Spleen (tissue), 11 donors: Measurements from ENCODE around the gene CCDC192. TPM values are rescaled to one million over a fixed set of nuclear protein-coding genes. Genes with fewer than 3 reads are reported as not detected.
"Not testable (repeated sequence)": the region's sequence is repeated elsewhere in the genome, so short reads cannot be mapped to it uniquely, and the experiment has no call there.

Experiments used
- DNase-seq: peaks from one replicate; pipeline ENCODE4 v3.0.0-alpha.2; 2020
- H3K27ac ChIP-seq, 8 donors: fragments of 200-600 bp; sonication (generic) in 7 of 8; 1 replicate in 4 of 8; 2 replicates in 4 of 8; pipeline versions ENCODE4 v1.5.0 to v1.8.0; 2016 to 2021; ENCODE audit warnings: inconsistent platforms in 4 of 8, mild to moderate bottlenecking in 4 of 8, moderate library complexity in 1 of 8
- H3K27me3 ChIP-seq, 7 donors: fragments of 200-600 bp; sonication (generic) in 6 of 7; replicated peaks in 1 of 7; 1 replicate in 4 of 7; 2 replicates in 3 of 7; pipeline versions ENCODE4 v1.5.0 to v1.8.0; 2016 to 2021; ENCODE audit warnings: inconsistent platforms in 3 of 7, mild to moderate bottlenecking in 1 of 7
- H3K36me3 ChIP-seq, 6 donors: fragments of 200-600 bp; sonication (generic) in 5 of 6; 1 replicate in 4 of 6; 2 replicates in 2 of 6; pipeline versions ENCODE4 v1.5.0 to v1.8.0; 2016 to 2021; ENCODE audit warnings: inconsistent platforms in 2 of 6
- H3K4me1 ChIP-seq, 6 donors: fragments of 200-600 bp; sonication (generic) in 5 of 6; 1 replicate in 3 of 6; 2 replicates in 3 of 6; pipeline versions ENCODE4 v1.5.0 to v1.8.0; 2016 to 2021; ENCODE audit warnings: inconsistent platforms in 3 of 6
- H3K4me3 ChIP-seq, 8 donors: fragments of 200-600 bp; sonication (generic) in 7 of 8; 1 replicate in 4 of 8; 2 replicates in 4 of 8; pipeline versions ENCODE4 v1.5.0 to v1.8.0; 2016 to 2021; ENCODE audit warnings: inconsistent platforms in 4 of 8, mild to moderate bottlenecking in 4 of 8, moderate library complexity in 2 of 8
- H3K9me3 ChIP-seq, 8 donors: fragments of 200-600 bp; sonication (generic) in 7 of 8; 1 replicate in 4 of 8; 2 replicates in 4 of 8; pipeline versions ENCODE4 v1.5.0 to v1.8.0; 2016 to 2021; ENCODE audit warnings: inconsistent platforms in 4 of 8
- POLR2A ChIP-seq, 3 donors: fragments of 450-650 bp; IDR thresholded peaks; one replicate each; pipeline ENCODE4 v1.5.1; 2017; ENCODE audit warnings: antibody characterized with exemption in 3 of 3, mild to moderate bottlenecking in 1 of 3
- POLR2AphosphoS5 ChIP-seq, 3 donors: sonication (generic); formaldehyde crosslinking; IDR thresholded peaks; one replicate each; pipeline ENCODE4 v1.5.1; 2017; ENCODE audit warnings: antibody characterized with exemption in 3 of 3
- WGBS, 5 donors: extraction: QIAGEN DNeasy Blood & Tissue Kit in 3 of 5; methylation state at CpG; one replicate each; pipeline versions ENCODE4 v1.1.5 to v1.1.7; 2013 to 2018; 5-methylcytosine and 5-hydroxymethylcytosine counted together
- intact Hi-C: fragments of 100-400 bp; cut with DNase I; formaldehyde crosslinking; loops from one replicate; pipeline ENCODE4 v1.15.0; 2023; ENCODE audit warnings: low total_unique reads
- polyA plus RNA-seq, 3 donors: library from polyadenylated mRNA; stranded (reverse); fragments of 200-250 nt; gene quantifications; one replicate each; pipeline ENCODE4 v1.2.1, GENCODE V29; 2013
- total RNA-seq, 7 donors: library from RNA; depleted of rRNA in 3 of 7; stranded (reverse); fragments of >200 nt in 3 of 7; fragmentation: NEBNext Ultra II Directional in 4 of 7; extraction: Animal tissue kit (Norgen Biotek cat#: 25700) in 4 of 7; gene quantifications; one replicate each; pipeline versions ENCODE4 v1.1.0 to v1.2.1, GENCODE V29; 2016 to 2021
- TF ChIP-seq, protein P1 (sequence below), 11 experiments: fragments of 200-600 bp in 7 of 11; fragments of 450-650 bp in 4 of 11; sonication (generic) in 4 of 11; IDR thresholded peaks in 8 of 11; conservative IDR thresholded peaks in 3 of 11; 1 replicate in 7 of 11; 2 replicates in 4 of 11; pipeline versions ENCODE4 v1.4.0 to v1.8.0; 2016 to 2021; ENCODE audit warnings: antibody characterized with exemption in 11 of 11, inconsistent platforms in 4 of 11, mild to moderate bottlenecking in 1 of 11
- donor health status: healthy with polysubstance abuse.
- donor health status: DM: no; HTN: no; CAD: no; lungs with moderate emphysema.
- donor health status: DM: no; HTN: no; CAD: no.
- donor health status: Bipolar disorder and iron deficiency.
- donor health status: healthy.
- donor health status: DM: no; HTN: no; CAD: no.
- donor health status: DM: yes; HTN: yes; CAD: no.

The CCDC192 gene
- total and polyA plus RNA-seq, 10 donors = not detected

- TF ChIP-seq, protein P1, sequence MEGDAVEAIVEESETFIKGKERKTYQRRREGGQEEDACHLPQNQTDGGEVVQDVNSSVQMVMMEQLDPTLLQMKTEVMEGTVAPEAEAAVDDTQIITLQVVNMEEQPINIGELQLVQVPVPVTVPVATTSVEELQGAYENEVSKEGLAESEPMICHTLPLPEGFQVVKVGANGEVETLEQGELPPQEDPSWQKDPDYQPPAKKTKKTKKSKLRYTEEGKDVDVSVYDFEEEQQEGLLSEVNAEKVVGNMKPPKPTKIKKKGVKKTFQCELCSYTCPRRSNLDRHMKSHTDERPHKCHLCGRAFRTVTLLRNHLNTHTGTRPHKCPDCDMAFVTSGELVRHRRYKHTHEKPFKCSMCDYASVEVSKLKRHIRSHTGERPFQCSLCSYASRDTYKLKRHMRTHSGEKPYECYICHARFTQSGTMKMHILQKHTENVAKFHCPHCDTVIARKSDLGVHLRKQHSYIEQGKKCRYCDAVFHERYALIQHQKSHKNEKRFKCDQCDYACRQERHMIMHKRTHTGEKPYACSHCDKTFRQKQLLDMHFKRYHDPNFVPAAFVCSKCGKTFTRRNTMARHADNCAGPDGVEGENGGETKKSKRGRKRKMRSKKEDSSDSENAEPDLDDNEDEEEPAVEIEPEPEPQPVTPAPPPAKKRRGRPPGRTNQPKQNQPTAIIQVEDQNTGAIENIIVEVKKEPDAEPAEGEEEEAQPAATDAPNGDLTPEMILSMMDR (IDR thresholded peaks at IDR 0.05 in 8 of 11, conservative IDR thresholded peaks at IDR 0.05 in 3 of 11) = no peak
- TF ChIP-seq POLR2A (IDR thresholded peaks at IDR 0.05) = no peak
- TF ChIP-seq POLR2AphosphoS5 (IDR thresholded peaks at IDR 0.05) = no peak
- Histone ChIP-seq H3K27ac (no peak overlapping the region), H3K4me3 (no peak overlapping the region), H3K36me3 (no peaks in the 10 kb centered on the region), H3K4me1 (no peaks in the 10 kb centered on the region), H3K27me3 (no peaks in the 10 kb centered on the region), H3K9me3 (peaks cover 0 to 40% (median 29%) of the 10 kb centered on the region in 8 donors)
- intact Hi-C loops = no loop called here
- DNase-seq = no peak
- WGBS, 5 donors = 82 to 98% (median 97%) methylated on average over 1 of the region's 1 CpG
Measured at GRCh38 chr5:127791439-127791838, 88.2 kb downstream of the CCDC192 start.

GRCh38 chr5:127791908-127792307, 88.7 kb downstream of the CCDC192 start:
- H3K36me3 ChIP-seq, DNase-seq, H3K27me3 ChIP-seq, intact Hi-C loops, H3K4me3 ChIP-seq, H3K4me1 ChIP-seq, H3K27ac ChIP-seq: not testable (repeated sequence)
- 78 to 90% (median 88%) methylated on average over 2 of the region's 2 CpGs for WGBS, 5 donors
- peaks cover 0 to 40% (median 29%) of the 10 kb centered on the region in 8 donors for H3K9me3 ChIP-seq

DNA sequence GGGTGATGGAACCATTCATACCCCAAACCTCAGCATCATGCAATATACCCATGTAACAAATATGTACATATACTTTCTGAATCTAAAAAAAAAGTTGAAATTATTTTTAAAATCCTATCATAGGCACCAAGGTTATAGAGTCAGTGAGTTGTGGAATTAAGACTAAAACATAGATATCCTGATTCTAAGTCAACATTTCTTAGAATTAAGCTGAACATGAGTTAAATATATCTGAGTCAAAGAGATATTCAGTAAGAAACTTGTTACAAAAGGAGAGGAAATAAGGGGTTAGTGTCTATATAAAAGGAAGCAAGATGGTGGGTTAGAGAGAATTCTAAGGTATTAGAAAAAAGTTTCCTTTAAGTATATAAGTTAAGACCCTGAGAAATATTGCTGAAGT, 89.9 kb downstream of the CCDC192 start:
- H3K27ac ChIP-seq = no peak overlapping the region
- TF ChIP-seq POLR2A (IDR thresholded peaks at IDR 0.05) (no peak), POLR2AphosphoS5 (IDR thresholded peaks at IDR 0.05) (no peak)
- TF ChIP-seq, protein P1 (IDR thresholded peaks at IDR 0.05 in 8 of 11, conservative IDR thresholded peaks at IDR 0.05 in 3 of 11) = no peak
- H3K4me1 ChIP-seq = no peaks in the 10 kb centered on the region
- peaks cover 0 to 40% (median 29%) of the 10 kb centered on the region in 8 donors for H3K9me3 ChIP-seq
- intact Hi-C loops = no loop called here
- H3K4me3 ChIP-seq = no peak overlapping the region
- H3K27me3 ChIP-seq = no peaks in the 10 kb centered on the region
- DNase-seq = no peak
- no peaks in the 10 kb centered on the region for H3K36me3 ChIP-seq

DNA sequence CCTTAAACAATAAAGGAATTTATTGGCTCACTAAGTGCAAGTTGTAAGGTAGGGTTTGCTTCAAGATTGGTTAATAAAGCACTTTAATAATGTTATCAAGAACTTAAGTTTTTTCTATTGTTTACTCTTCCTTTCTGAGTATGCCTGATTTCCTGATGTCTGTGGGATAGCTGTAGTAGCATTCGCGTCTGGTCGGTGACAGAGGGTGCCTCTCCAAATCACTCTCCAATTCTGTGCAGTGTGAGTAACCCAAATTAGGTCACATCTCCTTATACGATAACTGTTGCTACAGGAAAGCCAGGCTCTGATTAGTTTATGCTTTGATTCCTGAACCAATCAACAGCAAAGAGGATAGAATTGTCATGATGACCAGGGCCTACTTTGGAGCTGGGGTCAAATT, 90.7 kb downstream of the CCDC192 start:
- H3K27ac ChIP-seq = no peak overlapping the region
- WGBS, 5 donors = 75 to 97% (median 84%) methylated on average over 4 of the region's 4 CpGs
- TF ChIP-seq, protein P1 (IDR thresholded peaks at IDR 0.05 in 8 of 11, conservative IDR thresholded peaks at IDR 0.05 in 3 of 11) = no peak
- TF ChIP-seq POLR2A (IDR thresholded peaks at IDR 0.05) = no peak
- no peak for TF ChIP-seq POLR2AphosphoS5 (IDR thresholded peaks at IDR 0.05)
- no peaks in the 10 kb centered on the region for H3K36me3 ChIP-seq
- H3K4me3 ChIP-seq = no peak overlapping the region
- H3K9me3 ChIP-seq = peaks cover 0 to 40% (median 29%) of the 10 kb centered on the region in 8 donors
- no peaks in the 10 kb centered on the region for H3K27me3 ChIP-seq
- DNase-seq = no peak
- H3K4me1 ChIP-seq = no peaks in the 10 kb centered on the region
- intact Hi-C loops = no loop called here

GRCh38 chr5:127796211-127796610, 93.0 kb downstream of the CCDC192 start:
- peaks cover 0 to 20% (median 13%) of the 10 kb centered on the region in 8 donors for H3K9me3 ChIP-seq
- H3K27ac ChIP-seq = no peak overlapping the region
- no peaks in the 10 kb centered on the region for H3K27me3 ChIP-seq
- no peaks in the 10 kb centered on the region for H3K4me1 ChIP-seq
- no peak overlapping the region for H3K4me3 ChIP-seq
- no peak for DNase-seq
- intact Hi-C loops = no loop called here
- TF ChIP-seq POLR2A (IDR thresholded peaks at IDR 0.05) = no peak
- TF ChIP-seq, protein P1 (IDR thresholded peaks at IDR 0.05 in 8 of 11, conservative IDR thresholded peaks at IDR 0.05 in 3 of 11) = no peak
- TF ChIP-seq POLR2AphosphoS5 (IDR thresholded peaks at IDR 0.05) = no peak
- no peaks in the 10 kb centered on the region for H3K36me3 ChIP-seq
